Liver (tissue), 9 donors: ENCODE measurements around the gene FRMD1. TPM values are rescaled to one million over a fixed set of nuclear protein-coding genes. Genes with fewer than 3 reads are reported as not detected.

Source experiments
- DNase-seq: peaks from one replicate; pipeline ENCODE4 v3.0.0-alpha.2; 2017; ENCODE audit warnings: low spot score
- H3K27ac ChIP-seq, 2 donors: one replicate each; pipeline ENCODE4 v1.7.0; 2013; ENCODE audit warnings: inconsistent platforms in 2 of 2, low read length in 2 of 2, control low read depth in 1 of 2, low read depth in 1 of 2, mild to moderate bottlenecking in 1 of 2
- H3K27me3 ChIP-seq, 4 donors: one replicate each; pipeline versions ENCODE4 v1.6.1 to v1.7.0; 2013; ENCODE audit warnings: low read length in 3 of 4, inconsistent platforms in 1 of 4, mild to moderate bottlenecking in 1 of 4, moderate library complexity in 1 of 4; ENCODE audit not compliant: control insufficient read depth in 4 of 4, insufficient read depth in 4 of 4
- H3K36me3 ChIP-seq, 4 donors: one replicate each; pipeline versions ENCODE4 v1.6.1 to v1.7.0; 2013; ENCODE audit warnings: low read length in 3 of 4, mild to moderate bottlenecking in 3 of 4, low read depth in 1 of 4, moderate library complexity in 1 of 4; ENCODE audit not compliant: control insufficient read depth in 4 of 4, insufficient read depth in 3 of 4
- H3K4me1 ChIP-seq, 4 donors: one replicate each; pipeline versions ENCODE4 v1.6.1 to v1.7.0; 2013; ENCODE audit warnings: low read length in 3 of 4, mild to moderate bottlenecking in 3 of 4, moderate library complexity in 1 of 4; ENCODE audit not compliant: control insufficient read depth in 4 of 4, insufficient read depth in 4 of 4
- H3K4me3 ChIP-seq, 3 donors: one replicate each; pipeline versions ENCODE4 v1.6.1 to v1.7.0; 2013; ENCODE audit warnings: low read length in 3 of 3, control low read depth in 1 of 3, low read depth in 1 of 3, mild to moderate bottlenecking in 1 of 3
- H3K9ac ChIP-seq, 2 donors: one replicate each; pipeline ENCODE4 v1.7.0; 2013; ENCODE audit warnings: low read length in 2 of 2, mild to moderate bottlenecking in 2 of 2, moderate library complexity in 2 of 2, control low read depth in 1 of 2, low read depth in 1 of 2
- H3K9me3 ChIP-seq, 4 donors: one replicate each; pipeline versions ENCODE4 v1.6.1 to v1.7.0; 2013; ENCODE audit warnings: low read length in 3 of 4; ENCODE audit not compliant: control insufficient read depth in 4 of 4
- ATF3 ChIP-seq: IDR thresholded peaks from 2 replicates; pipeline ENCODE4 v1.6.1; 2016; ENCODE audit warnings: antibody characterized with exemption
- CTCF ChIP-seq: fragments of 150-350 bp; IDR thresholded peaks from 2 replicates; pipeline ENCODE4 v1.5.1; 2017; ENCODE audit warnings: improper control_type of control experiment, low read depth, low read length; ENCODE audit not compliant: missing input control
- FOXA1 ChIP-seq: IDR thresholded peaks from 2 replicates; pipeline ENCODE4 v1.6.1; 2016; ENCODE audit warnings: antibody characterized with exemption
- FOXA2 ChIP-seq: IDR thresholded peaks from 2 replicates; pipeline ENCODE4 v1.6.1; 2016; ENCODE audit warnings: antibody characterized with exemption
- GABPA ChIP-seq, 2 donors: IDR thresholded peaks in 1 of 2; conservative IDR thresholded peaks in 1 of 2; 2 replicates each; pipeline ENCODE4 v1.6.1; 2016; ENCODE audit warnings: antibody characterized with exemption in 2 of 2, mild to moderate bottlenecking in 1 of 2, moderate library complexity in 1 of 2
- HNF4A ChIP-seq, 2 donors: conservative IDR thresholded peaks; 2 replicates each; pipeline ENCODE4 v1.6.1; 2016; ENCODE audit warnings: antibody characterized with exemption in 2 of 2, mild to moderate bottlenecking in 2 of 2
- HNF4G ChIP-seq: IDR thresholded peaks from 2 replicates; pipeline ENCODE4 v1.6.1; 2016; ENCODE audit warnings: antibody characterized with exemption
- JUND ChIP-seq, 2 donors: IDR thresholded peaks; 2 replicates each; pipeline ENCODE4 v1.6.1; 2016; ENCODE audit warnings: antibody characterized with exemption in 2 of 2
- MAX ChIP-seq: IDR thresholded peaks from 2 replicates; pipeline ENCODE4 v1.6.1; 2016; ENCODE audit warnings: antibody characterized with exemption
- NR2F2 ChIP-seq: IDR thresholded peaks from 2 replicates; pipeline ENCODE4 v1.6.1; 2016; ENCODE audit warnings: antibody characterized with exemption
- RAD21 ChIP-seq, 2 donors: IDR thresholded peaks; 2 replicates each; pipeline ENCODE4 v1.6.1; 2016; ENCODE audit warnings: antibody characterized with exemption in 2 of 2, mild to moderate bottlenecking in 2 of 2
- REST ChIP-seq: IDR thresholded peaks from 2 replicates; pipeline ENCODE4 v1.6.1; 2016; ENCODE audit warnings: antibody characterized with exemption, mild to moderate bottlenecking
- RXRA ChIP-seq, 2 donors: IDR thresholded peaks; 2 replicates each; pipeline ENCODE4 v1.6.1; 2017 to 2018; ENCODE audit warnings: antibody characterized with exemption in 2 of 2, mild to moderate bottlenecking in 1 of 2
- SP1 ChIP-seq: IDR thresholded peaks from 2 replicates; pipeline ENCODE4 v1.6.1; 2018; ENCODE audit warnings: antibody characterized with exemption, mild to moderate bottlenecking
- TAF1 ChIP-seq: conservative IDR thresholded peaks from 2 replicates; pipeline ENCODE4 v1.6.1; 2016; ENCODE audit warnings: antibody characterized with exemption, mild to moderate bottlenecking
- ZBTB33 ChIP-seq: IDR thresholded peaks from 2 replicates; pipeline ENCODE4 v1.6.1; 2016; ENCODE audit warnings: antibody characterized with exemption
- WGBS: extraction: QIAGEN DNeasy Blood & Tissue Kit; methylation state at CpG from one replicate; pipeline ENCODE4 v1.1.7; 2013; 5-methylcytosine and 5-hydroxymethylcytosine counted together
- polyA plus RNA-seq, 2 donors: library from polyadenylated mRNA; stranded (reverse) in 1 of 2; unstranded in 1 of 2; fragments of 200-250 nt in 1 of 2; fragments of >200 nt in 1 of 2; fragmentation: Nextera tagmentation in 1 of 2; extraction: Ambion mirVana in 1 of 2; gene quantifications; one replicate each; pipeline versions ENCODE4 v1.2.1 to v1.2.3, GENCODE V29; 2013 to 2015
- total RNA-seq, 2 donors: library from RNA; depleted of rRNA; stranded (reverse); fragments of >200 nt; gene quantifications; one replicate each; pipeline ENCODE4 v1.2.3, GENCODE V29; 2014
- donor health status: healthy.
- donor health status: healthy.
- donor health status: healthy.
- donor health status: healthy.
- donor health status: healthy.

The FRMD1 gene
- total RNA-seq, result under 1 TPM; 0.09 to 0.17 TPM
- polyA plus RNA-seq, result under 1 TPM; 0.04 to 0.15 TPM

GRCh38 chr6:168078943-168079405 is at the start of gene FRMD1:
FRMD1 (minus strand) TSS chr6:168079212; CDS start chr6:168079094, 118 bp downstream.
- Histone ChIP-seq H3K4me3 (no peak within 1 kb of the TSS), H3K9ac (no peak within 1 kb of the TSS), H3K36me3 (no peaks in the 10 kb centered on the region), H3K27ac (no peak within 1 kb of the TSS), H3K27me3 (no peaks in the 10 kb centered on the region), H3K4me1 (peaks cover 0 to 10% (median 3%) of the 10 kb centered on the region in 4 donors), H3K9me3 (no peaks in the 10 kb centered on the region)
- DNase-seq, result no peak
- TF ChIP-seq REST (no peak), HNF4G (no peak), HNF4A (conservative IDR thresholded peaks at IDR 0.05) (peak in 1 of 2 donors; percentile 49), MAX (no peak)
- 60% methylated on average over 21 of the region's 21 CpGs for WGBS

- TF ChIP-seq MAX (no peak), NR2F2 (no peak), FOXA1 (no peak), ZBTB33 (no peak), SP1 (no peak), HNF4A (conservative IDR thresholded peaks at IDR 0.05) (no peak), RXRA (IDR thresholded peaks at IDR 0.05) (no peak), JUND (IDR thresholded peaks at IDR 0.05) (no peak), CTCF (no peak), TAF1 (no peak), ATF3 (no peak), FOXA2 (no peak), GABPA (IDR thresholded peaks at IDR 0.05 in 1 of 2, conservative IDR thresholded peaks at IDR 0.05 in 1 of 2) (no peak), RAD21 (IDR thresholded peaks at IDR 0.05) (no peak), HNF4G (no peak)
- Histone ChIP-seq H3K9ac (no peak overlapping the region), H3K4me3 (no peak overlapping the region), H3K9me3 (no peaks in the 10 kb centered on the region), H3K4me1 (peaks cover 0 to 8% (median 5%) of the 10 kb centered on the region in 4 donors), H3K27me3 (no peaks in the 10 kb centered on the region), H3K36me3 (no peaks in the 10 kb centered on the region), H3K27ac (no peak overlapping the region)
- peak; percentile 22 for DNase-seq
- 95% methylated on average over 19 of the region's 19 CpGs for WGBS
Observed at GRCh38 chr6:168128006-168128630, 49.1 kb upstream of the FRMD1 start.
